Fibroblast of the aortic adventitia (primary cell): ENCODE measurements around the gene POU6F2. TPM values are rescaled to one million over a fixed set of nuclear protein-coding genes. Genes with fewer than 3 reads are reported as not detected.

Experiments
- DNase-seq: peaks from one replicate; pipeline ENCODE4 v3.0.0-alpha.2; 2010; ENCODE audit warnings: low read depth
- H3K4me3 ChIP-seq: 2 replicates; pipeline ENCODE4 v1.5.1; 2011; ENCODE audit warnings: low read depth, mild to moderate bottlenecking, control low read depth, low read length, moderate library complexity
- total RNA-seq: library from RNA; depleted of rRNA; stranded (reverse); fragments of >200 nt; gene quantifications from 2 replicates; pipeline ENCODE4 v1.2.3, GENCODE V29; 2012; ENCODE audit warnings: low replicate concordance
- TF ChIP-seq, protein P1 (sequence below): IDR thresholded peaks from 2 replicates; pipeline ENCODE4 v1.5.1; 2011; ENCODE audit warnings: mild to moderate bottlenecking, low read length, control low read depth, inconsistent platforms; ENCODE audit not compliant: insufficient read depth

Gene POU6F2
- total RNA-seq, 1 donor = not detected

DNA sequence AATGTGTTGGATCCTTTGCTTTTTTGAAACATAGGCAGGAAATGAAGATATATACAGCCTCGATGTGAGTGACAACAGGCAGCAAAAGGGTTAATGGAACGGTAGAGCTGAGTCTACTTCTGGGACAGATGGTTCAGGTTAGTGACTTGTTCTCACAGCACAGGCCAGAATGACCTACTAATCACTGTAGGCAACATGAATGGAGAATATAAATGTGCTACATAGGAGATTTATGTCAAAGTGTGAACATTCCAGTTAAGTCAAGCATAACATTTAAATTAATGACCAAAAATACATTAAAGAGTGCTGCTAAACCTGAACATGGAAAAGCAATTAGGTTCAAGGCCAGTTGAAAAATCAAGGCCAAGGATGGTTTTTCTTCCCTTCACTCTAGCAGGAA, 235.2 kb downstream of the POU6F2 start:
- no peak overlapping the region for H3K4me3 ChIP-seq
- TF ChIP-seq, protein P1, sequence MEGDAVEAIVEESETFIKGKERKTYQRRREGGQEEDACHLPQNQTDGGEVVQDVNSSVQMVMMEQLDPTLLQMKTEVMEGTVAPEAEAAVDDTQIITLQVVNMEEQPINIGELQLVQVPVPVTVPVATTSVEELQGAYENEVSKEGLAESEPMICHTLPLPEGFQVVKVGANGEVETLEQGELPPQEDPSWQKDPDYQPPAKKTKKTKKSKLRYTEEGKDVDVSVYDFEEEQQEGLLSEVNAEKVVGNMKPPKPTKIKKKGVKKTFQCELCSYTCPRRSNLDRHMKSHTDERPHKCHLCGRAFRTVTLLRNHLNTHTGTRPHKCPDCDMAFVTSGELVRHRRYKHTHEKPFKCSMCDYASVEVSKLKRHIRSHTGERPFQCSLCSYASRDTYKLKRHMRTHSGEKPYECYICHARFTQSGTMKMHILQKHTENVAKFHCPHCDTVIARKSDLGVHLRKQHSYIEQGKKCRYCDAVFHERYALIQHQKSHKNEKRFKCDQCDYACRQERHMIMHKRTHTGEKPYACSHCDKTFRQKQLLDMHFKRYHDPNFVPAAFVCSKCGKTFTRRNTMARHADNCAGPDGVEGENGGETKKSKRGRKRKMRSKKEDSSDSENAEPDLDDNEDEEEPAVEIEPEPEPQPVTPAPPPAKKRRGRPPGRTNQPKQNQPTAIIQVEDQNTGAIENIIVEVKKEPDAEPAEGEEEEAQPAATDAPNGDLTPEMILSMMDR = no peak
- DNase-seq = no peak

DNA sequence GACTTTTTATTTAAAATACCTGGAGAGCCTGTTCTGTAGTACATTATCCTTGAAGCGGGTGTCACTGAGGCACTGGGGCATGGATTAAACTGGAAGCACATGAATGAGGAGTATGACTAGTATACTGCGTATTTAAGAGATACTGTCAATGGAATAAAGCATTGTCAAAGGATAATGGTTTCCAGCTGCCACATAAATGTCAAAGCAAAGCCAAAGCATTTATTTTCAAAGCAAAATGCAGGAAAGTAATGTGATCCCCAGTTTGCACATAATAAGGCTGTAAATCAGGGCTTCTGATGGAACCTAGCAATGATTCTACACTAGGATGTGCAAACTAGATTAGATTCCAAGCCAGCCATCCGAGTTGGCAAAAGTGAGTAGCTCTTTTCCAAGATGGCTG, 240.1 kb downstream of the POU6F2 start:
- no peak for DNase-seq
- TF ChIP-seq, protein P1 = no peak
- no peak overlapping the region for H3K4me3 ChIP-seq

DNA sequence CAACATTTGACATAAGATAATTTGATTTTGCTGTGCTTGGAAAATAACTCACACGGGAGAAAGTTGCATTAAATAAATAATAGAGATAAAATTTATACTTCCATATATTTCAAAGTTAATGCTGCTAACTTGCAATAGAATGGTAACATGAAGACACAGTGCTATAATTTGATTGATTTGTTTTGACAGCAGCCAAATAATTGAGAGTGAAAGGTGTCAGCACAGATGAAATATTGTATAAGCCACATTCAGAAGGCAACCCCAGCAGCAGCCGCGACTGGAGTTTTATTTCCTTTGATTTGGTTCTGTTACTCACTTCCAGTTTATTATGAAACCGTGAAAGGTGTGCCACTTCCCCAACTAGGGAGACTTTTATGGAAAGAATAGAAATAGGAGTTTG, 242.2 kb downstream of the POU6F2 start:
- no peak overlapping the region for H3K4me3 ChIP-seq
- TF ChIP-seq, protein P1 = no peak
- DNase-seq = no peak

DNA sequence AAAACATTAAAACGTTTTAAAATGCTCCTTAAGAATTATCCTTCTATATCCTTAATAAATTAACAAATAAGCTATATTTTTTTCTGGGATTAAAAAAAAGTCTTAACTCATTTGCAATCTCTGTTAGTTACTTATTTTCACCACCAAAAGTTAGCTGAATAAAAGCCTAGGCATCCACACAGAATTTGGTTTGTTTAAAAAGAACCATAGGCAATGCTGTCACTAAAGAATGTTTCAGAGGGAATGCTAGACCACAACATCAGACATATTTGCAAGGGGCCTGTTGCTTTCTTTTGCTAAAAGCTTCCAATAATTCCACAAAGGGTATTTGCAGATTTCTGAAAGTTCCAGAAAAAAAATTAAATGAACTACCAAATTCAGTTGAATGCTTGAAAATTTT, 244.2 kb downstream of the POU6F2 start:
- DNase-seq = no peak
- no peak overlapping the region for H3K4me3 ChIP-seq
- TF ChIP-seq, protein P1 = no peak

DNA sequence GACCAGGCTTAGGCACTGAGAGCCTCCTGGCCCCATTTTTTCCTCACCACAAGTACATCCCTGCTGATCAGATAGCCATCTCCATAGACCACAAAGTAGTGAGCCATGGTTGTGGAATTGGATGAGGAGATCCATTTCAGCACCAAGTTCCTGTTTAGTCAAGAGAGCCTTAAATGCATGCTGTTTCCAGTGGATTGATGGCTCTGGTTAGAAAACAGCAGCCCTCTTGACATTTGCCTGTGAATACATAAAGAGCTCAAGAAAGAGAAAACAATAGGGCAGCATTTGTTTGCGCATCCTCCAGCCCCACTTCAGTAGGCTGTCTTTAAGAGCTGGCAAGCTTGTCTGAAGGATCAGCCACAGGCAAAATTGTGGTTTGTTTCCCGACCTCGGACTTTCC, 251.2 kb downstream of the POU6F2 start:
- no peak overlapping the region for H3K4me3 ChIP-seq
- DNase-seq = no peak
- TF ChIP-seq, protein P1 = no peak

DNA sequence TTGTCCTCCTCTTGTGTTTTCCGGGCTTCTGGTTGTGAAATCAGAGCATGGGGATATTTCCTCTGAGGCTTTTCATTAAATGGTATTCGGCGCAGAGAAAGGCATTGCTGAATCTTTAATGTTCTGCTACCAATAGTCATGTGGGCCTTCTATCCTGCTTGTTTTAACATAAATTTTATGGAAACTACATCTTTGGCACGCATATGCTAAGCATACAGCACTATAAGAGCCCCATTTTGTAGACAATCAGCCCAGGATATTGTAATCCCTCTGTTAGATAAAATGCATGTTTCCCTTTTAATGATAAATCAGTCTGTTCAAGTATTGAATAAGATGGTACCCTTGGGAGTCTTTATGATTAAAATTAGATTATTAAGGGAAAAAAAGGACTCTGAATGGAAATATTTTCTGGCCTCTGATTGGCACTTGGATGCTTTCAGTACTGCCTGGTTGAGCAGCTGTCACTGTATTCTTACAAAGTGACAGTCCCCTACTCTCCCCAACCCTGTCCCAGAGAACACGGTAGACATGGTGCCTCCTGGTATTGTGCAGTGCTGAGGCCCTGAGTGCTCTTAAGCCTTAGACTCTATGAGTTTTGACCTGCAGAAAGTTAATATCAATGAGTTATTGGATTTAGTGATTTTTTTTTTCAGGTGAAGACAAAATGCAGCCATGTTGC, 256.3 kb downstream of the POU6F2 start:
- TF ChIP-seq, protein P1 = no peak
- DNase-seq = no peak
- H3K4me3 ChIP-seq = no peak overlapping the region
